HG03442 (cell line): ENCODE data around the gene KIAA1755.

Experiments
- ATAC-seq: cut with Tn5 transposase; IDR thresholded peaks from one replicate; pipeline ENCODE4 v1.9.1; 2021; ENCODE audit warnings: mild to moderate bottlenecking, moderate library complexity; ENCODE audit not compliant: unreplicated experiment

The KIAA1755 gene

GRCh38 chr20:38242848-38243708 is 17.5 kb downstream of the KIAA1755 start:
- ATAC-seq: no peak

- ATAC-seq: no peak
Measured at GRCh38 chr20:38241201-38241600, 19.3 kb downstream of the KIAA1755 start.

- ATAC-seq: no peak
Measured at GRCh38 chr20:38239441-38239840, 21.1 kb downstream of the KIAA1755 start.

- no peak for ATAC-seq
Measured at GRCh38 chr20:38238829-38239228, 21.7 kb downstream of the KIAA1755 start.

GRCh38 chr20:38237381-38237780 is 23.2 kb downstream of the KIAA1755 start:
- ATAC-seq: no peak

- no peak for ATAC-seq
Measured at GRCh38 chr20:38231531-38232121, 28.9 kb downstream of the KIAA1755 start.

- ATAC-seq: no peak
Measured at GRCh38 chr20:38230957-38231526, 29.5 kb downstream of the KIAA1755 start.

- no peak for ATAC-seq
Measured at GRCh38 chr20:38230253-38230551, 30.3 kb downstream of the KIAA1755 start.

GRCh38 chr20:38229376-38230252 is 30.9 kb downstream of the KIAA1755 start:
- no peak for ATAC-seq

- no peak for ATAC-seq
Measured at GRCh38 chr20:38228436-38228835, 32.1 kb downstream of the KIAA1755 start.

GRCh38 chr20:38227420-38228360 is 32.8 kb downstream of the KIAA1755 start:
- ATAC-seq: no peak

GRCh38 chr20:38226553-38226952 is 34.0 kb downstream of the KIAA1755 start:
- no peak for ATAC-seq

GRCh38 chr20:38225900-38226263 is 34.7 kb downstream of the KIAA1755 start:
- ATAC-seq: no peak

GRCh38 chr20:38225240-38225899 is 35.2 kb downstream of the KIAA1755 start:
- ATAC-seq: no peak

- ATAC-seq: no peak
Measured at GRCh38 chr20:38224531-38224930, 36.0 kb downstream of the KIAA1755 start.

GRCh38 chr20:38223743-38224100 is 36.8 kb downstream of the KIAA1755 start:
- no peak for ATAC-seq

GRCh38 chr20:38222923-38223742 is 37.4 kb downstream of the KIAA1755 start:
- no peak for ATAC-seq

GRCh38 chr20:38222231-38222922 is 38.2 kb downstream of the KIAA1755 start:
- ATAC-seq: no peak
